Stimulated activated CD8-positive, alpha-beta memory T cell treated with anti-CD3 and anti-CD28 coated beads, Interleukin-4, amount 100 ng/mL, for 24 hours (primary cell): ENCODE measurements around the gene MBNL1.

Experiments used
- DNase-seq: peaks from one replicate; pipeline ENCODE4 v3.0.0-alpha.2; 2020; ENCODE audit warnings: low read depth

The MBNL1 gene

GRCh38 chr3:152491922-152492321 is 223.2 kb downstream of the MBNL1 start:
- DNase-seq: no peak

GRCh38 chr3:152496286-152496685 is 227.6 kb downstream of the MBNL1 start:
- DNase-seq: no peak

GRCh38 chr3:152496716-152497115 is 228.0 kb downstream of the MBNL1 start:
- no peak for DNase-seq

GRCh38 chr3:152497457-152497856 is 228.7 kb downstream of the MBNL1 start:
- no peak for DNase-seq

GRCh38 chr3:152497890-152498289 is 229.2 kb downstream of the MBNL1 start:
- no peak for DNase-seq

GRCh38 chr3:152499791-152500385 is 231.2 kb downstream of the MBNL1 start:
- no peak for DNase-seq

- DNase-seq: no peak
Measured at GRCh38 chr3:152505926-152506325, 237.2 kb downstream of the MBNL1 start.

GRCh38 chr3:152508705-152509104 is 240.0 kb downstream of the MBNL1 start:
- no peak for DNase-seq

- no peak for DNase-seq
Measured at GRCh38 chr3:152511904-152512303, 243.2 kb downstream of the MBNL1 start.

- DNase-seq: no peak
Measured at GRCh38 chr3:152513301-152513960, 244.7 kb downstream of the MBNL1 start.
